LNCAP (cell line): ENCODE results near the gene ARHGAP45.

ENCODE experiments used
- TF ChIP-seq, protein P1 (sequence below): fragments of 450-650 bp; IDR thresholded peaks from 2 replicates; pipeline ENCODE4 v1.5.1; 2017; ENCODE audit warnings: mild to moderate bottlenecking

Gene ARHGAP45

DNA sequence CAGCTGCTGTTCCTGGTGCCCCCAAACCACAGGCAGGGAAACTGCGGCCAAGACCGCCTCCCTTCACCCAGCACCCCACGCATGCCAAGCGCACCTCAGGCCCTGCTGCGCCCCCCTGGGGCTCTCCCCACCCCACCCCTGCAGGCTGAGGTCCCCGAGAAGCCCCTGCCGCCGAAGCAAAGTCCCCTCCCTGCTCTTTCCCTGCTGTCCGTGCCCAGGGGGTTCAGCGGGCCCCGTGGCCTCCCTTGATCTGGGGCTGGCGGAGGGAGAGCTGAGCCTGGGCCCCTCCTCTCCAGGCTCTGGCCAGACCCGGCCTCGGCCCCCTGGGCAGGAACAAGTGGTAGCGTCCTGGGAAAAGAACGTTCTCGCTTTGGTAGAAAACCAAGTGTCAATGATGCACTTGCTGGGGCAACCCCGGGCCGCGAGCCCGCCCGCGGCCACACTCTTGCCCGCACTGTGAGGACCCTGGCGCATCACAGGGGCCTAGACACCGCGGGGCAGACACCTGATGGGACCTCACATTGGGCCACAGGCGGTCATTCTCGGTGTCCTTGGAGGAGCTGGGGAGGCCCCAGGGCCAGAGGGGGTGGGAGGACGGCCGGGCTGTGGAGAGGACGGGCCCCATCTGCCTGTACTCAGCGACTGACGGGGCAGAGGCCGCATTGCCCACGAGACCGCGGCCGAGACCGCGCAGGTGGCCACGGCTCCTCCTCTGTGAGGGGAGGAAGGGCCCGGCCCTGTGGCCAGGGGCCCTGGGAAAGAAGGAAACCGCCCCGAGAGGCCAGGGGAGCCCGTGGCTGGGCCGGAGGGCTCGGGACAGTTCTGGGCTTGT is 65.8 kb downstream of the ARHGAP45 start:
- TF ChIP-seq, protein P1, sequence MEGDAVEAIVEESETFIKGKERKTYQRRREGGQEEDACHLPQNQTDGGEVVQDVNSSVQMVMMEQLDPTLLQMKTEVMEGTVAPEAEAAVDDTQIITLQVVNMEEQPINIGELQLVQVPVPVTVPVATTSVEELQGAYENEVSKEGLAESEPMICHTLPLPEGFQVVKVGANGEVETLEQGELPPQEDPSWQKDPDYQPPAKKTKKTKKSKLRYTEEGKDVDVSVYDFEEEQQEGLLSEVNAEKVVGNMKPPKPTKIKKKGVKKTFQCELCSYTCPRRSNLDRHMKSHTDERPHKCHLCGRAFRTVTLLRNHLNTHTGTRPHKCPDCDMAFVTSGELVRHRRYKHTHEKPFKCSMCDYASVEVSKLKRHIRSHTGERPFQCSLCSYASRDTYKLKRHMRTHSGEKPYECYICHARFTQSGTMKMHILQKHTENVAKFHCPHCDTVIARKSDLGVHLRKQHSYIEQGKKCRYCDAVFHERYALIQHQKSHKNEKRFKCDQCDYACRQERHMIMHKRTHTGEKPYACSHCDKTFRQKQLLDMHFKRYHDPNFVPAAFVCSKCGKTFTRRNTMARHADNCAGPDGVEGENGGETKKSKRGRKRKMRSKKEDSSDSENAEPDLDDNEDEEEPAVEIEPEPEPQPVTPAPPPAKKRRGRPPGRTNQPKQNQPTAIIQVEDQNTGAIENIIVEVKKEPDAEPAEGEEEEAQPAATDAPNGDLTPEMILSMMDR: no peak

DNA sequence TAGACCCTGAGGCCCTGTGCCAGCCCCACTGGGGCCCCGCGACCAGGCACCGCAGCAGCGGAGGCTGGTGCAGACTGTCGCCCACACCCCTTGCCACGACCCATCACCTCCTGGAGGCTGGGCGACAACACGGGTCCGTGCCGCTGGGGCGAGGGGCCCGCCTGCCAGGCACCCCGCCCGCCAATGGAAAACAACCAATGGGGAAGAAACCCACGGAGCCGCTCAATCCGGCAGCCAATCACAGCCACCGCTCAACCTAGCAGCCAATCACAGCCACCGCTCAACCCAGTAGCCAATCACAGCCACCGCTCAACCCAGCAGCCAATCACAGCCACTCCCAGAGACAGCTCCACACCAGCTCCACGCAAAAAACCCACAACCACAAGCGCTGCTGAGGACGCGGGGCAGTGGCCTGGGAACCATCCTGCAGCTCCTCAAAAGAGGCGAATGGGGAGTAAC is 66.5 kb downstream of the ARHGAP45 start:
- TF ChIP-seq, protein P1: no peak

DNA sequence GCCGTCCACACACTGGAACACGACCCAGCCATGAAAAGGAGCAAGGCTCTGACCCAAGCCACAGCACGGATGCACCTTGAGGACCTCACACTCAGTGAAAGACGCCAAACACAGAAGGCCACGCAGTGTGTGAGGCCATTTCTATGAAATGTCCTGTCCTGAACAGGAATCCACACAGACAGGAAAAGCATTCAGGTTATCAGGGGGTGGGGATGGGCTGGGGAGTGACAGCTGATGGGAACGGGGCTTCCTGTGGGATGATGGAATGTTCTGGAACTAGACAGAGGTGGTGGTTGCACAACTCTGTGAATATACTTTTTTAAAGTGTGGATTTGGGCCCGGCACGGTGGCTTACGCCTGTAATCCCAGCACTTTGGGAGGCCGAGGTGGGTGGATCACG is 67.5 kb downstream of the ARHGAP45 start:
- TF ChIP-seq, protein P1: no peak

DNA sequence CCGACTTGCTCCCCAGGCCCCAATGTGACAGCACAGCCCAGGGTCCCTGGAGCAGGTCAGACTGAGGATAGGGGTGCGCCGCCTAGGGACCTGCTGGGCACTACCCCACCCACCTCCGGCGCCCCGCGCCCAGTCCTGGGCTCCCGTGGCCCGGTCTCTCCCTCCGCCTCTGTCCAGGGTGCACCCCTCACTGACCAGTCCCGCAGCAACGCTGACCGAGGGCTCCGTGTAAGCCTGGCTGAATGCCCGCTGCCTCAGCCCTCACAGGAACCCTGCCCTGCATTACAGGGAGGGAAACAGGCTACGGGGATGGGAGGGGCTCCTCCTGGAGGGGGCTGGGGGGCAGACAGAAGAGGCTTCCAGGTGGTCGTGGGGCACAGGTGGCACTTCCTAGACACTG is 68.5 kb downstream of the ARHGAP45 start:
- TF ChIP-seq, protein P1: no peak

DNA sequence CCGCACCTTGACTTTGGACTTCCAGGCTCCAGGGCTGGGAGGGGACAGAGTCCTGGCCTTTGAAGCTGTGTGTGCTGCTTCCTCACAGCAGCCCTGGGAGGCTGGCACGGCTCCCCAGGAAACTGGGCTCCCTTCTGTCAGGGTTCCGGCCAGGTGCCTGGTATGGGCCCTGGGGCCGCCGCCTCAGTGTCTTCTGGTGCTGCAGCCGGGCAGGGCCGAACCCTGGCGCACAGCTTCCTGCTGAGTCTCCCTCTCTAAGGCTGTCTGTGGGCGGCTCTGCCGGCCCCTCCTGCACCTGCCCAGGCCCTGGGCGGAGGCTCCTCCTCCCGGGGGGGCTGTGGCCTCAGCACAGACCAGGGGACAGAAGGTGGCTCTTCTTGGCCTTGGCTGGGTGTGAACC is 69.2 kb downstream of the ARHGAP45 start:
- TF ChIP-seq, protein P1: no peak
